G401.6 (cell line): ENCODE data around the gene GLOD4.
A peak's percentile ranks its signal among the peaks of the same experiment; 100 is the strongest.
"Not testable (repeated sequence)": the region's sequence is repeated elsewhere in the genome, so short reads cannot be mapped to it uniquely, and the experiment has no call there.

Experiments
- FAIRE-seq: peaks from 2 replicates; lab custom pipeline; 2012; peaks lifted over from hg19 to GRCh38; lab: Jason Lieb, UNC

Gene GLOD4

DNA sequence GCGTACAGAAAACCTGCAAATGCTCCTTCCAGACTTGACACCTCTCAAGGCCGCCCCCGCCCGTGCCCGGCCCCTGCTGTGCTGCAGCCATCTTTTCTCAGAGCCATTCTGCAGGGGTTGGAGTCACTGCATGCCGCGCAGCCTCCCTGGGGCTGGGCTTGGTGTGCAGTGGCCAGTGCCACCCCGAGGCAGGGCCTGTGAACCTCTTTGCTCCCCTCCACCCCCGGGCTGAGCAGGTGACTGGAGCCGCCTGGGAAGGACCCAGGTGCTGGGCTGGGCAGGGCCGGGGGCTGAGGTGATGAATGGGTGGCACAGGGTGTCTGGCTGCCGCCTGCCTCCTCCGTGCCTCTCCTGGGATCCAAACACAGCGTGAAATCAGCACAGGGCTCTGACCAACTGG is 20.4 kb upstream of the GLOD4 start:
- no peak for FAIRE-seq

DNA sequence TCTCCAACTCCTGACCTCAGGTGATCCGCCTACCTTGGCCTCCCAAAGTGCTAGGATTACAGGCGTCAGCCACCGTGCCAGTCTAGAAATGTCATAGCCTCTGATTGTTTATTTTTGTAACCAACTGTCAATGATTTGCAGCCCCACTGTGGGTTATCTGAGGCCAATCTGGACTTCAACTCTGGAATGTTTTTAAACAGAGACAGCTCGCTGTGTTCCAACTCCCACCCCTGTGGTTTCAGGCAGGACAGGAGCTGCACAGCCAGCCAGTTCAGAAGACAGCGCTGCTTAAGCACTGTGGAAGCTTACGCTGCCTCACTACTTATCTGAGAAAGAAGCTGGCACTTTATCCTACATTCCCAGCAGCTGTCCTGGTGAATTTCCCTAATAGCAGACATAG is 19.6 kb upstream of the GLOD4 start:
- FAIRE-seq = no peak

GRCh38 chr17:800446-801242 is 18.6 kb upstream of the GLOD4 start:
- FAIRE-seq = no peak

GRCh38 chr17:799261-799660 is 17.2 kb upstream of the GLOD4 start:
- no peak for FAIRE-seq

- FAIRE-seq = no peak
These were observed 16.2 kb upstream of the GLOD4 start for GRCh38 chr17:798246-798645.

- FAIRE-seq = no peak
These were observed 15.3 kb upstream of the GLOD4 start for GRCh38 chr17:797236-797840.

DNA sequence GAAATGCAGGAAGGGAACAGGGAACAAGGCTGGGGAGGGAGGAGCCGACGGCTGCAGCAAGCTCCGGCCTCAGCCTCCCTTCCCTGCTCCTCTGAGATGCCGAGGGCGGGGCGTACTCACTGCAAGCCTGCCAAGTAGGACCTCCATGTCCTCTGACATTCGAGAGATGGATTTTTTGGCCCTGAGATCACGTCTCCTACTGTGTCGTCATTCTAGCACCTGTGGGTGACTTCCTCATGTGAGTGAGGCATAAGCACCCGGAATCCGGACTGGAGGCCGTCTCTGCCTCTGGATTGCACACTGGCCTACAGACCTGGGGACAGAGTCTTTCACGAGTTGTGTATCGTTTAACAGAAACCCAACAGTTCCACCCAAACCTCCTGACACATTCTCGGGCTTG is 14.5 kb upstream of the GLOD4 start:
- FAIRE-seq = no peak

DNA sequence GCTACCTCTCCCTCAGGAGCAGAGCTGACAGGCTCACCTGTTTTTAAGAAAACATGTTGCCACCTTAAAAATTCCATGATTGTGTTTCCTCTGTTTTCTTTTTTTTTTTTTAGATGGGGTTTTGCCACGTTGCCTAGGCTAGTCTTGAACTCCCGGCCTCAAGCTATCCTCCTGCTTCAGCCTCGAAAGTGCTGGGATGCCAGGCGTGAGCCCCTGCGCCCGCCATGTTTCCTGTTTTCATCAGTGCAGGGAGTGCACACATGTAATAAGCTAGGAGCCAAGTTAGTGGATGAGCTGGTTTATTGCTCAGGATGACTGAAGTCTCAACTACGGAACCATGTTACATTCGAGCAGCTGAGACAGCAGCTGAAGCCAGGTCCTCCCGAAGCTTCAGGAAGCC is 13.6 kb upstream of the GLOD4 start:
- no peak for FAIRE-seq

- no peak for FAIRE-seq
These were observed 13.2 kb upstream of the GLOD4 start for GRCh38 chr17:795276-795675.

GRCh38 chr17:794876-795275 is 12.8 kb upstream of the GLOD4 start:
- FAIRE-seq = peak; percentile 53

- no peak for FAIRE-seq
These were observed 10.2 kb upstream of the GLOD4 start for GRCh38 chr17:792277-792676.

GRCh38 chr17:791829-792228 is 9.7 kb upstream of the GLOD4 start:
- no peak for FAIRE-seq

- not testable (repeated sequence) for FAIRE-seq
These were observed 8.8 kb upstream of the GLOD4 start for GRCh38 chr17:790874-791247.

DNA sequence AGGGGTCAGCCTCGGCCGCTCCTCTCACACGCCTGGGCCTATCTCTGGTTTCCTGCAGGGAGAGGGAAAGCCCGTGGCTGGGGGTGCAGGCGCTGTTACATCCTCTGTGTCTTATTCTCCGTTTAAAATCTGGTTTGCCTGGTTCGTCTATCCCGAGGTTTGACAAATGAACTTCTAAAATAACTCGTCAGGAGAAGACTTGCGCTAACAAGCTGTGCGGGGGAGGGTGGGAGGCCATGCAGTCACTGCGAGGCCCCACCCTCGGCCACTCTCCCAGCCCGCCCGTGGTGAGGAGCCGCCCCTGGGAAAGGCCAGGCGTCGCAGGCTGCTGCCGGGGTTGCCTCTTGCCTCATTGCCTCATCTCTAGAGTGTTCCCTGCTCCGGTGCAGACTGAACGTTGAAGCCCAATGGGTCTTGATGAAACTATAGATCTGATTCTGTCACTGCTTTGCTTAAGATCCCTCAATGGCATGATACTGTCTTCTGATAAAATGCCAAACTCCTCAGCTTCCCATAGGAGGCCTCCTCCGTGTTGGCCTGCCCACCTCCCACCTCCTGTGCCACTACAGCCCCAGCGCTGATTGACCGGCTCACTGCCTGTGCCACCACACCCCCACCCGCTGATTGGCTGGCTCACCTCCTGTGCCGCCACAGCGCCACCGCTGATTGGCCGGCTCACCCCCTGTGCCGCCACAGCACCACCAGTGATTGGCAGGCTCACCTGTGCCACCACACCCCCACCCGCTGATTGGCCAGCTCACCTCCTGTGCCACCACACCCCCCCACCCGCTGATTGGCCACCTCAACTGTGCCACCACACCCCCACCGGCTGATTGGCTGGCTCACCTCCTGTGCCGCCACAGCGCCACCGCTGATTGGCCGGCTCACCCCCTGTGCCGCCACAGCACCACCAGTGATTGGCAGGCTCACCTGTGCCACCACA is 8.1 kb upstream of the GLOD4 start:
- FAIRE-seq = not testable (repeated sequence)

DNA sequence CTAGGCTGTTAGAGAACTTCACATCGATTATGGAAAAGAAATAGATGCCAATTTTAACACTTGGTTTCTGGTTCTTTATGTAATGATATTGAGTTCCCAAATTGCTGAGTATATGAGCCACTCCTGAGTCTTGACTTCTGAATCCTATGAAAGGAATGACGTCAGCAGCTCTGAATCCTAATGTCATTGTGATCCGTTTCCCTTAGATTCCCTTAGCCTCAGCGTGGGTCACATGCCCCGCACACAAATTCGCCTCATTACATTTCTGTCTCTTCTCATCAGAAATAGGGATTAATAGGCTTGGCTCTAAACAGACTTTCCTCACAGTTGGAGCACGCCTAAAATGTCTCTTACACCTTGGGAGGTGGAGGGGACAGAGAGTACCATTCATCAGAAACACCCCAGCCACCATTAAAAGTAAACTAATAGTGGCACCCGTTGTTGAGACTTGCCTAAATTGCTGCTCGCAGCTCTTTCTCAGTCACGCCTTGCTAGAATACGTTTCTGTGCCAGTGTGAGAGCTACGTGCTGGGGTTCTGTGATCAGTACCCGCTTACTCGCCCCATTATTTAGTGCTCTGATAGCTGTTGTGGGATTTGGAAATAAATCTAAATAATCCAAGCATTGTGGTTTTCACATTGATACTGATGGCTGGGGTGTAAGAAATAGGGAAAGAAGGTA is 7.2 kb upstream of the GLOD4 start:
- FAIRE-seq = no peak

GRCh38 chr17:788551-788950 is 6.5 kb upstream of the GLOD4 start:
- no peak for FAIRE-seq

DNA sequence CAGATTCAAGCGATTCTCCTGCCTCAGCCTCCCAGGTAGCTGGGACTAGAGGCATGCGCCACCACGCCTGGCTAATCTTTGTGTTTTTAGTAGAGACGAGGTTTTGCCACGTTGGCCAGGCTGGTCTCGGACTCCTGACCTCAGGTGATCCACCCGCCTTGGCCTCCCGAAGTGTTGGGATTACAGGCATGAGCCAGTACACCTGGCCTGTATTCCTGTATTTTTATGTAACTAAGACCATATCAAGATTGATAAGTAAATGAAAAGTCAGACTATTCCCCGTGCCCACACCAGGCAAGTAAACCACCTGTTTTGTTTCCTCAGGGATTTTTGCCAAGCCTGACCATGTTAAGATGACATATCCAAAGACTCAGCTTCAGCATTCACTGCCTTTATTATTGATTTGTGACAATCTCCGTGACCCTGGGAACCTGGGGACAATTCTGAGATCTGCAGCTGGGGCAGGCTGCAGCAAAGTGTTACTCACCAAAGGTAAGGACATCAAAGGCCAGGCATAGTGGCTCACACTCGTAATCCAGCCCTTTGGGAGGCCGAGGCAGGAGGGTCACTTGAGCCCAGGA is 5.7 kb upstream of the GLOD4 start:
- no peak for FAIRE-seq

GRCh38 chr17:785901-786300 is 3.8 kb upstream of the GLOD4 start:
- not testable (repeated sequence) for FAIRE-seq

- FAIRE-seq = no peak
These were observed 2.1 kb upstream of the GLOD4 start for GRCh38 chr17:784143-784542.

DNA sequence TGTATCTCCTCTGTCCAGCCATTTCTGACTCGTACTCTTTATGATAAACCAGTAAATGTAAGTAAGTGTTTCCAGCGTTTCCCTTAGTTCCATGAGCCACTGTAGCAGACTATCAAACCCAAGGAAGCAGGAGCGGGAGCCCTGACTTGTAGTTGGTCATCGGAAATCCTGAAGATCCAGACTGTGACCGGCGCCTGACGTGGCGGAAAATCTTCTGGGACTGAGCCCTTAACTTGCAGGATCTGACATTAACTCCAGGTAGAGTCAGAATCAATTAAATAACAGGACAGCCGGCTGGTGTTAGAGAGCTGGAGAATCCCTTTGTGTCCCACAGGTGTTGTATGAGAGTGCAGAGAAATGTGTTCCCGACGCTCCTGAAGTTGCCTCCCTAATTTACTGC is 4.0 kb downstream of the GLOD4 start:
- no peak for FAIRE-seq

DNA sequence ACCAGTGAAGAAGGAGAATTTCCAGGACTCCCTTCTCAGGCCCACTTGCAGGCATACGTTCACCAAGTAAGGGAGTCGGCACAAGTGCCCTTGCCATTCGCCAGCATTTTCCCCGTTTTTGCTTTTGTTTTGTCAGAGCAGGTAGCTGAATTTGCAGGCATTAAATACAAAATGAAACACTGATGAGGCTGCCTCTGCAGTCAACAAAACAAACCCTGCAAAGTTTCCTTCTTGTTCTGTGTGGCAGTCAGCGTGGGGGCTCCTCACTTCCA is 7.8 kb downstream of the GLOD4 start:
- FAIRE-seq = no peak
